GM21576 (cell line): ENCODE results near the gene MBD3L4.
"Not testable (repeated sequence)": the region's sequence is repeated elsewhere in the genome, so short reads cannot be mapped to it uniquely, and the experiment has no call there.

Source experiments
- ATAC-seq: cut with Tn5 transposase; IDR thresholded peaks from one replicate; pipeline ENCODE4 v1.9.1; 2021; ENCODE audit warnings: mild to moderate bottlenecking, moderate library complexity; ENCODE audit not compliant: unreplicated experiment

The MBD3L4 gene

GRCh38 chr19:7051421-7051820 lies 11.4 kb upstream of the MBD3L4 start:
- ATAC-seq = not testable (repeated sequence)

- not testable (repeated sequence) for ATAC-seq
These were observed 9.0 kb upstream of the MBD3L4 start, which contains the start of gene MBD3L2 for GRCh38 chr19:7049021-7049420. Gene MBD3L2 (plus strand): TSS chr19:7049321. CDS start chr19:7049374, 53 bp downstream.

- not testable (repeated sequence) for ATAC-seq
These were observed 1.6 kb upstream of the MBD3L4 start for GRCh38 chr19:7041563-7041962.

- not testable (repeated sequence) for ATAC-seq
These were observed 9.7 kb downstream of the MBD3L4 start, which contains the start of gene MBD3L5 for GRCh38 chr19:7030278-7030677. Gene MBD3L5 (plus strand): TSS chr19:7030578. CDS start chr19:7030612, 34 bp downstream.

GRCh38 chr19:7028790-7029189 lies 11.2 kb downstream of the MBD3L4 start:
- ATAC-seq = not testable (repeated sequence)

GRCh38 chr19:7021331-7021730 lies 18.6 kb downstream of the MBD3L4 start, which contains the start of gene MBD3L2B:
Gene MBD3L2B (minus strand): TSS chr19:7021431. CDS start chr19:7021397, 34 bp downstream.
- not testable (repeated sequence) for ATAC-seq

- no peak for ATAC-seq
These were observed 21.2 kb downstream of the MBD3L4 start for GRCh38 chr19:7018828-7019227.

GRCh38 chr19:7013678-7014077 lies 26.3 kb downstream of the MBD3L4 start:
- ATAC-seq = no peak

GRCh38 chr19:7010722-7011593 lies 29.0 kb downstream of the MBD3L4 start:
- ATAC-seq = no peak

GRCh38 chr19:7007859-7008258 lies 32.1 kb downstream of the MBD3L4 start:
- no peak for ATAC-seq

GRCh38 chr19:7006135-7006704 lies 33.8 kb downstream of the MBD3L4 start:
- no peak for ATAC-seq

GRCh38 chr19:7004313-7004931 lies 35.6 kb downstream of the MBD3L4 start:
- ATAC-seq = no peak

- no peak for ATAC-seq
These were observed 39.2 kb downstream of the MBD3L4 start for GRCh38 chr19:7000816-7001215.

- no peak for ATAC-seq
These were observed 39.6 kb downstream of the MBD3L4 start for GRCh38 chr19:7000333-7000732.

- ATAC-seq = no peak
These were observed 40.0 kb downstream of the MBD3L4 start for GRCh38 chr19:6999933-7000332.

GRCh38 chr19:6997679-6998445 lies 42.1 kb downstream of the MBD3L4 start:
- no peak for ATAC-seq

- no peak for ATAC-seq
These were observed 43.2 kb downstream of the MBD3L4 start for GRCh38 chr19:6996810-6997209.

- ATAC-seq = no peak
These were observed 44.9 kb downstream of the MBD3L4 start for GRCh38 chr19:6995054-6995453.

GRCh38 chr19:6988257-6988656 lies 51.7 kb downstream of the MBD3L4 start:
- ATAC-seq = no peak

- ATAC-seq = no peak
These were observed 52.1 kb downstream of the MBD3L4 start for GRCh38 chr19:6987850-6988249.
